Suppressor macrophage treated with lipopolysaccharide for 1 hour (primary cell): ENCODE results near the gene OR2AP1.
"Not testable (repeated sequence)": the region's sequence is repeated elsewhere in the genome, so short reads cannot be mapped to it uniquely, and the experiment has no call there.

Source experiments
- DNase-seq, 3 donors: peaks; one replicate each; pipeline ENCODE4 v3.0.0-alpha.2; 2020 to 2022

The OR2AP1 gene

DNA sequence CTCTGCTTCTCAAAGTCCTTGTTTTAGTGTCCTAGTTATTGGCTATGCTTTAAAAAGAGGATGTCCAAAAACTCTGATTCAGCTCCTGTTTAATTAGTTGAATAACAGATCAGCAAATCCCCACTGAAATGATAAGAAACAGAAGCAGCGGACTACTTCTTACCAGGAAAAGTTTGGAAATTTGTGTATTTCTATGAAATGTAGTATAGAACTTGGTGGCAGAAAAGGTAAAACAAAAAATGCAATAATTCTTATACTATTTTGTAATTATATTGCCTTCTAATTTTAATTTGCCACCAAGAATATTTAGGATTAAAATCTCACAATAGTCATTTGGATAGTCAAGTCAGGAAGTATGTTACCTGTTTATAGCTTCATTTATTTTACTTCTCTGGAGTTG lies at the start of gene OR2AP1:
Gene OR2AP1 (plus strand): TSS at position 301 of the 400 bp plus-strand sequence. CDS start 1,947 bp downstream, outside the sequence.
- DNase-seq: no peak

- not testable (repeated sequence) for DNase-seq
Observed at GRCh38 chr12:55548235-55548634, 24.0 kb upstream of the OR2AP1 start.

DNA sequence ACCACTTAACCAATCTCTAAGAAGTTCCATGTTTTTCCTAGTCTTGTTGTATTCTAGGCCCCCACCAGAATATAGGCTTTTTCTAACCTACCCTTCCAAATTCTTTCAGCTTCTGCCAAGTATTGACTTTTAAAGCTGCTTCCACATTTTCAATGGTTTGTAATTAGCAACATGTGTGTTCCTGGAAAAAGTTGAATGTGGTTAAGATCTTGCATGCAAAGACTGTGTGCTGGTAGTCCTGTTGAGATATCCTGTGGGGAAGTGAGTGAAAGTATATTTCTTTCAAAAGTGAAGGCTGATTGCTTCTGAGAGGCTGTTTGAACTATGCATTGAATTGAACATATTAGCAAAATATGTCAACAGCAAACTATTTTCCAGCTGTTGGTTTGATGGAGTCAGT lies 23.5 kb upstream of the OR2AP1 start:
- no peak for DNase-seq

GRCh38 chr12:55549302-55549701 lies 23.0 kb upstream of the OR2AP1 start, which contains the start of gene OR6C4:
Gene OR6C4, plus strand, starts transcription at chr12:55549602. Its CDS starts 1,625 bp downstream, at chr12:55551227.
- no peak for DNase-seq

DNA sequence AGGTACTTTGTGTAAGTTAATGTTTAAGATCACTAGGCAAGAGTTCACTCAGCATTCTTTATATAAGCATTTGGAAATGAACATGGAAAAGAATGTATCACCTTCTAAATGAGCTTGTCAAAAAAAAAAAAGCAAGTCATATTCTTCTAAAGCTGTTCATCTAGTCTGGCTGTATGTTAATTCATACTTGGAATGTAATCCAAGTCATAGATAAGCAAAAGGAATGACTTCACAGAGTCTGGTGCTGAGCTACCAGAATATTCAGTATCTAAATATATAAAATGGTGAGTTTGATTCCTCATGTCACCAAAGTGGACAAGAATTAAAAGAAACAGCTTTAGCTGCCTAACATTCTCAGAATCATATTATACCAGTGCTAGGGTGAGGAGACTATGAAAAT lies 18.0 kb upstream of the OR2AP1 start:
- DNase-seq: no peak

- not testable (repeated sequence) for DNase-seq
Observed at GRCh38 chr12:55570060-55570459, 2.2 kb upstream of the OR2AP1 start.

DNA sequence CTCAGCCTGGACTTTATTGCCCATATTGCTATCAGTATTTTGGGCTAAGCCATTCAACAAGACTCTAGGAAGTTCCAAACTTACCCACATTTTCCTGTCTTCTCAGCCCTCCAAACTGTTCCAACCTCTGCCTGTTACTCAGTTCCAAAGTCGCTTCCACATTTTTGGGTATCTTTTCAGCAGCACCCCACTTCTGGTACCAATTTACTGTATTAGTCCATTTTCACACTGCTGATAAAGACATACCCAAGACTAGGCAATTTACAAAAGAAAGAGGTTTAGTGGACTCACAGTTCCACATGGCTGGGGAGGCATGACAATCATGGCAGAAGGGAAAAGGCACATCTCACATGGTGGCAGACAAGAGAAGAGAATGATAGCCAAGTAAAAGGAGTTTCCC lies 1.6 kb upstream of the OR2AP1 start:
- not testable (repeated sequence) for DNase-seq

GRCh38 chr12:55582066-55582465 lies 9.8 kb downstream of the OR2AP1 start:
- no peak for DNase-seq

GRCh38 chr12:55585817-55586216 lies 13.5 kb downstream of the OR2AP1 start:
- no peak for DNase-seq

DNA sequence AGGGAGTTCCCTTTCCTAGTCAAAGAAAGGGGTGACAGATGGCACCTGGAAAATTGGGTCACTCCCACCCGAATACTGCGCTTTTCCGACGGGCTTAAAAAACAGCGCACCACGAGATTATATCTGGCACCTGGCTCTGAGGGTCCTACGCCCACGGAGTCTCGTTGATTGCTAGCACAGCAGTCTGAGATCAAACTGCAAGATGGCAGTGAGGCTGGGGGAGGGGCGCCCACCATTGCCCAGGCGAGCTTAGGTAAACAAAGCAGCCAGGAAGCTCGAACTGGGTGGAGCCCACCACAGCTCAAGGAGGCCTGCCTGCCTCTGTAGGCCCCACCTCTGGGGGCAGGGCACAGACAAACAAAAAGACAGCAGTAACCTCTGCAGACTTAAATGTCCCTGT lies 17.9 kb downstream of the OR2AP1 start:
- DNase-seq: not testable (repeated sequence)

GRCh38 chr12:55607821-55608594 lies 35.7 kb downstream of the OR2AP1 start:
- DNase-seq: no peak

- DNase-seq: no peak
Observed at GRCh38 chr12:55610598-55610997, 38.3 kb downstream of the OR2AP1 start.

DNA sequence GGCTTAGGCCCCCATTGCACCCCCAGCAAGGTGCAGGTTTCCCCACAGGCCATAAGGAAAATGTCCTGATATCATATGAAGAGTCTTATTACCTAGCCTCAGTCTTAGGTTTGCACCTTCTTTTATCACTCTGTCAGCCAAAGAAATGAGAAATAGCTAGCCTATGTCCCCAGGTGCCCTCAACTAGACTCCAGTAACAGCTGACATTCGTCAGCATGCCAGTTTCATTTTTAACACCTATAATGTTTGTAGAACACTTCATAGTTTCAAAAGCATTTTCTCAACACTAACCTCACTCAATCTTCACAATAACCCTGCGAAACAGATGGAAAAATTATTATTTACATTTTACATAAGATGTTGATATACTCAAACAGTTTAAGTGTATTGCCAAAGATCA lies 40.4 kb downstream of the OR2AP1 start:
- no peak for DNase-seq

DNA sequence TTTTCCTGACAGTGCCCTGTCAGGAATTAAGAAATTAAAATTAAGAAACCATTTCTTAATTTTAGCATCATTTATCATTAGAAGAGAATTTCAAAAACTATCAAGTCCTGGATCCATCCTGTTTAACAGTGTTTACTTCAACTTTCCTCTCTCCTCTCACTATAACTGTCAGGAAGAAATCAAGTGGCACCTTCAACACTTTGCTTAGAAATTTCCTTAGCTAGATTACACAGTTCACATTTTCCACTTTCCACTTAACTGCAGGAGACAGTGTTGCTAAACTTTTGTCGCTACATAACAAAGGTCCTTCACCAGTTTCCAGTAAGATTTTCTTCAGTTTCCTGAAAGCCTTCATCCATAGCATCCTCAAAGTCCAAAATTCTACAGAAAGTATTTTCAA lies 42.5 kb downstream of the OR2AP1 start:
- DNase-seq: no peak

DNA sequence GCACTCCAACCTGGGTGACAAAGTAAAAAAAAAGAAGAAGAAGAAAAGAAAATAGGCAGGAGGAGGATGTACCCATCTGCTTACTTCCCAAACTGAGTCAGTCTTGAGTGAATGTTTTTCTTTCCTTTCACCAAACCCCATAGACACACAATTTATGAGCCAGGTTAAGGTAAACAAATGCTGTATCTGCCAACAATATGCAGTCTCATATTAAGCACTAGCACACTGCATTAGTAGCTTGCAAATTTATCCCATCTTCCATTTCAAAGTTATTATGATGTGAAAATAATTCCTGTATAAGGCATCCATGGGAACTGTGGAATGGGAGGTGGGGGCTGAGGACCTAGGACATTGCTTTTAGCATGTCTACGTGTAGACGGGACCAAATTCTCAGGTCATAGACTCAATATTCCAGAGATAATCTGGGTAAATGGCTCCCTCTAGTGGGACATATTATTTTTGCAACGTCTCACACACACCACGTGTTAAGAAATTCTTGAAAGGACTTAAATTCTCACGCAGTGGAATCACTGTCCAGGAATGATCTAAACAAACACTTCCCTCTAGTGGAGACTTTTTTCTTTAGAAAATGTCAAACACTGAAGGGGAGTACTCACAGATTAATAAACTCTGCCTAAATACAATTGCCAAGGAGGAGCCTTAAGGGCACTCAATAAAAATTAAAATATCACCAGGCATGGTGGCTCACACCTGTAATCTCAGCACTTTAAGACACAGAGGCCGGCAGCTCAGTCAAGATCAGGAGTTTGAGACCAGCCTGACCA lies 47.3 kb downstream of the OR2AP1 start:
- DNase-seq: peak; percentile 89 to 97 (median 96)

DNA sequence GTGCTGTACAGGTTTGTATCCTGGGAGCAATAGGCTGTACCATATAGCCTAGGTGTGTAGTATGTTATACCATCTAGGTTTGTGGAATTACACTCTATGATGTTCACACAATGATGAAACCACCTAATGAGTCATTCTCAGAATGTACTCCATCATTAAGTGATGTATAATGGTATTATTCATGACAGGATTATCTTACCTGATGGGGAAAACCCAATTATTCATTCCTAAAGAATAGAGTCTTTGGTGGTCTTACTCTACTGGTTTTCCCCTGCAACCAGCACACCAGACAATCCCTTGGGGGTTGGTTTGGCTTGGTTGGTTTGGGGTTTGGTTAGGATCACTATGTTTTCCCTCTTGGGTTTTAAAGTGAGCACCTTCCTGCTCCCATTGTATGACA lies 51.8 kb downstream of the OR2AP1 start:
- peak in 2 of 3 donors; percentile 28 to 34 for DNase-seq
